ENCODE measurements around the gene CDH18.

Gene CDH18

DNA sequence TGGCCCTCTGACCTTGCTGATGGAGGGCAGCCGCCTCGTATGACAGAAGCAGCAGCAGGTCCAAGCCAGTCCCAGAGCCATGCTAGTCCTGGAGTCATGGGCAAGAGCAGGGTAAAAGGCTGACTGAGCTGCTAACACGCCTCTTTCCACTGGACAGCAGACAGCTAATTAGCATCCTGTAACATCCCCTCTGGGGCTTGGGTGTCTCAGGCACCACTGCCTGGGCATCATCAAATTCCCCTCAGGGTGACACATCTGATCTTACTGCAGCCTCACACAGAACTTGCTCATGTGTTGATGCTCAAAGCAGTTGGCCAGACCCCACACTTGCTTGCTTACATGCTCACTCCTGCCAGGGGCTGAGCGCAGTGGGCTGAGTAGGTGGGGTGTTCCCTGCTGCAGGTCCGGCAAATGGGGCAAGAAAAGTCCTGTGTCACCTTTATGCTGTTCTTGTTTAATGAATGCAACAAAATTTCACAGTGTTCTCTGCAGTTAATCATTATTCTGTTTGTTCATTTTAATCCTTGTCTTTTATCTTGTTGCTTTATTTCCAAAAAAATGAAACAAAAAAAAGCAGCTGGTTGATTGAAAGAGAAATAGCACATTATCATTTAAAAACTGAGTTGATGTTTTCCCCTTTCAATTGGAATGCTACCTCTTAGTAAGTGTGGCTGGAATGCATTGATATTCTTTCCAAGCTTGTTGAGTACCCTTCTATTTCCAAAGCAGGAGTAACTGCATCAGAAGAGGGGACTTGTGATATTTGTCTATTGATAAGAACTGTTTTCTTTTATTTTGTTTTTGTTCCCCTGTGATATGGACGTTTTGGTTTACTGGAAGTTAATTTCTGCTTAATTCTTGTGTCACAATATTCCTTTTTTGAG lies 254.1 kb downstream of the CDH18 start:
- DNase-seq (ENCODE audit: low spot score) = no peak

GRCh38 chr5:19728571-19728970 lies 259.4 kb downstream of the CDH18 start:
- DNase-seq (ENCODE audit: low spot score) = no peak

DNA sequence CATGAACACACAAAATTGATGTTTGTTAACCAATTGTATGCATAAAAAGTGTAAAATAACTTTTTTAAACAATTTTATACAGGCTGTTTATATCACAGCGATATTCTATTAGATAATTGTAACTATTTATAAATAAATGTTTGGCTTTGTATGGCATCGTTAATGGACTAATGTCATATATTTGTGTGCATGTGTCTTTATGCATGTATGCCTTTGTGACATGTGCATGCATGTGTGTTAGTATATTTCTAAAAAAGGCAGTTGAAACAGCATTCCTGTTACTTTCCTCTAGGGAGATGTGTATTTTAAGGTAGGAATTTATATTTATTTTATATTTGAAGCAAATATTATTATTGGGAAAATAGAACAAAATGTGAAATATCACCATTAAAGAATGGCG lies 268.9 kb downstream of the CDH18 start:
- no peak for DNase-seq (ENCODE audit: low spot score)

DNA sequence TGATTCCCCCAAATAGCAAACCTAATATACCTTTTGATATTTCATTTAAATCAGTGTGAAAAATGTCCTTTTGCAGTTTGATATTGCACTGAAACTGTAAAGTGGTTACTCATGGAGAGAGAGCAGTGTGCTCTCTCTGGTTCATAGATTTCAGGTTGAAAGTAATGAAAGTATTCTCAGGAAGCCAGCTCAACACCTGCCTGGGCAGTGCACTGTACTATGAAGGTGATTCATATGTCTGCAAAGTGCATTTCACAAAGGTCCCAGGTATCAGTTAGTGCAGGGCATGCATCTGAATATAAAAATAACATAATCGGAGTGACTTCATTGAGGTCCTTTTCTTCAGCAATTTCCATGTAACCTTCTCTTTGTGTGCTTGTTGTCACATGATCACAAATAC lies 274.3 kb downstream of the CDH18 start:
- DNase-seq (ENCODE audit: low spot score) = no peak

- DNase-seq (ENCODE audit: low spot score) = no peak
These were observed 278.6 kb downstream of the CDH18 start for GRCh38 chr5:19709403-19709802.

DNA sequence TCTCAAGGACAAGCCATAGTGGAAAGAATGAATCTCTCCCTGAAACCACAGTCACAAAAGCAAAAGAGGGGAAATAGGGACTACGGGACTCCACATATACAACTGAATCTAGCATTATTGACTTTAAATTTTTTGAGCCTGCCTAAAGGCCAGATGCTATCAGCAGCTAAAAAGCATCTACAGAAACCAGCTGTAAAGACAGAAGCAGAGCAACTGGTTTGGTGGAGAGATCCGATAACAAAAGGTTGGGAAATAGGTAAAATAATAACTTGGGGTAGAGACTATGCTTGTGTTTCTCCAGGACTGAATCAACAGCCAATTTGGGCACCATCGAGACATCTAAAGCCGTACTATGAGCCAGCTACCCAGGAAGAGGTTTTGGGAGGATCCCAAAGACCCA lies 281.2 kb downstream of the CDH18 start:
- DNase-seq (ENCODE audit: low spot score) = no peak

- no peak for DNase-seq (ENCODE audit: low spot score)
These were observed 286.3 kb downstream of the CDH18 start for GRCh38 chr5:19701731-19702130.

DNA sequence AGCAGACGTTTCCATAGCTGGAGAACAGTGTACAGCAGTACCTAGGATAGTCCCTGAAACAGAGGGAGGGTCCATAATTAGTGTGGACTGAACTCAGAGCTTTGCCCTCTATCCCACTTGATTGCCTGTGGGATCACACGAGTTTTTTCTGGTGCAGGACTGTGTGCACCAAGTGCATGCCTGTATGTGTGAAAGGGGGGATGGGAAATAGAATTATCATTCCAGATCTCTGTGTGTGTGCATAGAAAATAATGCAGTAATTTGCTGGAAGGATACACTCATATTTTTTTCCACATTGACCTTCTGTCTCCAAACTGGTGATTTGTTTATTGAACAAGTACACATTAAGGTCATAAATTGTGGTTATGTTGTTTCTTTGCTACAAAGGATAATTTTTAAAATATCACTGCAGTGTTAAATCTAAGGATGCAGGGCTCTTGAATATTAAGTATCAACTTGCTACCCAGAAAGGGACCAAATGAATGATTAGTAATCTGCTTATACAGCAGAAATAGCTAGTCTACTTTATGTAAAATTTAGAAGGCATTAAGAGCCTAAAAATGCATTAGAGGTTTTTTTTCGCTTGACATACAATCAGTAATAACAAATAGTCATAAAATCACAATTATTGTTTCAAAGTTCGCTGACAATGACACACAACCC lies 292.9 kb downstream of the CDH18 start:
- DNase-seq (ENCODE audit: low spot score) = no peak

DNA sequence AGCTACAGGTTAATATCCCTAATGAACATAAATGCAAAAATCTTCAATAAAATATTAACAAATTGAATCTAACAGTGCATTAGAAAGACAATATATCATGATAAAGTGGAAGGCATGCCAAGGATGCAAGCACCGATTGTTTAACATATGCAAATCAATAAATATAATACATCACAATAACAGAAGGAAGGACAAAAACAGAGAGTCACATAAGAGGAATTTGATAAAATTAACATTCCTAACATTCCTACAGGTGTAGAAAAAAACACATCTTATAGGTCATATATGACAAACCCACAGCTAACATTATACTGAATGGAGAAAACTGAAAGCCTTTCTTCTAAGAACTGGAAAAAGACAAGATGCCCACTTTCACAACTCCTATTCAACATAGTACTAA lies 297.0 kb downstream of the CDH18 start:
- DNase-seq (ENCODE audit: low spot score) = no peak

DNA sequence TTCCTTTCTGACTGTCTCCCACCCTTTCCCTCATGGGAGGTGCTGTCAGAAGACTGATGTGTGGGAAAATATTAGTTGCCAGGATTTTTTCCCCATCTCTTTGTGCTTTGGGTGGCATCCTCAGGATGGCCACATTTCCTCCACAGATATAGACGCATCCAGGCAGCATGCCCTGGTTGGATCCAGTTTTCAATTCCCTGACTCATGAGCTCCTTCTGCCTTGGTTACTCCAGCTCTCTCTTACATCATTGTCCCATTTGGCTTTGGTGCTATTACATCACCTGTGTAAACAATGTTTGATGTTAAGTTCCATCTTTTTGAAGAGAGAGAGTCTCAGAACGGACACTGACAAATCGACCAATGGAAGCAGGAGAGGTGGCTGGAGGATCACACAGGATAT lies 302.5 kb downstream of the CDH18 start:
- DNase-seq (ENCODE audit: low spot score) = no peak

DNA sequence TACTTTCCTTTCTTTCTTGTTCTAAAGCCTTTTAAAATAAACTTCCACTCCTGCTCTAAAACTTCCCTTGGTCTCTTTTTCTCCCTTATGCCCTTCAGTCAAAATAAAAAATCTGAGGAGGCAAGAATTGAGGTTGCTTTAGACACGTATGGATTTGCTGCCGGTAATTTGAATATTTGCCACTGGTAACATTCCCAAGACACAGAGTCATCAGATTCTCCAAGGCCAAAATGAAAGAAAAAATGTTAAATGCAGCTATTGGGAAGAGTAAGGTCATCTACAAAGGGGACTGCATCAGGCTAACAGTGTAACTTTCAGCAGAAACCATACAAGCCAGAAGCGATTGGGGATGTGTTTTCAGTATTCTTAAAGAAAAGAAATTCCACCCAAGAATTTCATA lies 311.1 kb downstream of the CDH18 start:
- DNase-seq (ENCODE audit: low spot score) = no peak

GRCh38 chr5:19660679-19661078 lies 327.3 kb downstream of the CDH18 start:
- no peak for DNase-seq (ENCODE audit: low spot score)

GRCh38 chr5:19655627-19656026 lies 332.4 kb downstream of the CDH18 start:
- no peak for DNase-seq (ENCODE audit: low spot score)

GRCh38 chr5:19638461-19638860 lies 349.5 kb downstream of the CDH18 start:
- no peak for DNase-seq (ENCODE audit: low spot score)

- DNase-seq (ENCODE audit: low spot score) = no peak
These were observed 357.1 kb downstream of the CDH18 start for GRCh38 chr5:19630876-19631275.

GRCh38 chr5:19626211-19626610 lies 361.8 kb downstream of the CDH18 start:
- no peak for DNase-seq (ENCODE audit: low spot score)

- DNase-seq (ENCODE audit: low spot score) = no peak
These were observed 362.4 kb downstream of the CDH18 start for GRCh38 chr5:19625562-19625961.

DNA sequence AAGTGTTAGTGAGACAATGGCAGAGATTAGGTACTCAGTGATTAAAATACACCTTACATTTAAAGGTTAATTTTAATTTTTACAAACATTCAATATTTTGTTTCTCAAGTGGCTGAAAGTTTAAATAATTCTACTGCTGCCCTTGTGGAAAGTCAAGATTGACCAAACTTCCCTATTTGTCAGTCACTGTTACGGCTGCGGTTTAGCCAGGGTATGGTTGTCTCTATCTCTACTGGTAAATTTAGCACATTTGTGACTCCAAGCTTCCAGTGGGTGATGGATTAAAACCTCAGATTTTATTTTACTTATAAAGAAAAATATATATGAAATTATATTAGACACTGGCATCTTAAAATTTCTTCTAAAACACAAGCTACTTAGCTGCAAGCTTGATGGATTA lies 368.4 kb downstream of the CDH18 start:
- no peak for DNase-seq (ENCODE audit: low spot score)

DNA sequence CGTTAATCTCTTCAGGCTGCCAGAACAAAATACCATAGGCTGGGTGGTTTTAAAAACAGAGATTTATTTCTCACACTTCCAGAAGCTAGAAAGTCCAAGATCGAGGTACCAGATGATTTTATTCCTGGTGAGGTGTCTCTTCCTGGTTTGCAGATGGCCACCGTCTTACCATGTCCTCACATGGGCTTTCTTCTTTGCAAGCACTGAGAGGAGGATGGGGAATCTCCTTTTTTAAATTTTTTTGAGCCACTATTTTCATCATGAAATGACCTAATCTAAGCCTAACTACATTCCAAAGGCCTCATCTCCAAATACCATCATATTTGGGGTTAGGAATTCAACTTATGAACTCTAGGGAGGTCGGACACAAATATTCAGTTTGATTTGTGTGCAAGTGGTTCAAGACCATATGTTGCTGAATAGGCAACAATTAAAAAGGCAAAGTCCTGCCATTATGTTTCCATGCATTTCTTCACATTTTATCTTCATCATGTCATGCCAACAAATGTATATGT lies 371.2 kb downstream of the CDH18 start:
- DNase-seq (ENCODE audit: low spot score) = no peak

DNA sequence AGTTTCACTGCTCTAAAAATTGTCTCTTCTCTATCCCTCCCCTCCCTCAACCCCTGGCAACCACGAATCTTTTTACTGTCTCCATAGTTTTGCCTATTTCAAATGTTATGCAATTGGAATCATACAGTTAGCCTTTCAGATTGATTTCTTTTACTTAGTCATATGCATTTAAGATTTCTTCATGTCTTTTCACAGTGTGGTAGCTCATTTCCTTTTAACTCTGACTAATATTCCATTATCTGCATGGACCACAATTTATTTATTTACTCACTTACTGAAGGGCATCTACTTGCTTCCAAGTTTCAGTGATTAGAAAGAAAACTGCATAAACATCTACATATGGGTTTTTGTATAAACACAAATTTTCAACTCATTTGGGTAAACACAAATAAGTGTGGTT lies 372.3 kb downstream of the CDH18 start:
- no peak for DNase-seq (ENCODE audit: low spot score)

DNA sequence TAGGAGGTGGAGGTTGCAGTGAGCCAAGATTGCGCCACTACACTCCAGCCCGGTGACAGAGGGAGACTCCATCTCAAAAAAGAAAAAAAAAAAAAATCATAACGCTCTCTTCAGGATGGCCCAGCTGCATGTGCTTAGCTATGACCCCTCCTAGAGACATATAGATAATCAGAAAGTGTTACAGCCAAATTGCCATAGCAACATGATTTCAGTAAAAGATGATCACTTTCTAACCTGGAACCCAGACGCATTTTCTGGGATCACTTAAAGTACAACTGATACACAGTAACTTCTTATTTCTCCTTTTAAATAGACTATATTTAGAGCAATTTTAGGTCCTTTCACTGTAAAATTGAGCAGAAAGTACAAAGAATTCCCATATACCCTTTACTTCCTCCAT lies 372.9 kb downstream of the CDH18 start:
- DNase-seq (ENCODE audit: low spot score) = no peak

DNA sequence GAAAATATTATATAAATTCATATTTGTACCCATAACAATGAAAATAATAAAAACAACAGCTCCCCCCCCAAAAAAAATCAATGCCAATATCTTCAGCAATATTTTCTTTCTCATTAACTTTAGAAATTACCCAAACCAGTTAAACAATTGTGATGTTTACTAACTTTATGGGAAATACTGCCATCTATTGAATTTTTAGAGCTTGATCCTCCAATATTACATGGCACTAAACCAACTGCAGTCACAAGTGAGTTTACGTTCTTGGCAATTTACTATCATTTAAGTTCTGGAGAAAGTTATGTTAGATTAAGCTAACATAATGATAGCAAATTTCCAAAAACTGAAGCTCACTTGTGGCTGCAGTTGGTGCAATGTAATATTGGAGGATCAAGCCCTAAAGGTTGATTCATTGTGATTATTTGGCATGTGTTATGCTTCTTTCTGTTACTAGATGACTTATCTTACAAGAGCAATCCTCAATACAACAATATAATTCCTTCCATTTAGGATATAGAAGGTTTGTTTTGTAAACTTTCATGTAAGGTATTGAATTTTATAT lies 379.5 kb downstream of the CDH18 start:
- DNase-seq (ENCODE audit: low spot score) = no peak

GRCh38 chr5:19605846-19606407 lies 382.1 kb downstream of the CDH18 start:
- no peak for DNase-seq (ENCODE audit: low spot score)
